Tibial nerve (tissue), 4 donors: ENCODE measurements around the gene TAC1.

Experiments
- CTCF ChIP-seq, 5 experiments: fragments of 200-600 bp in 3 of 5; fragments of 450-650 bp in 2 of 5; sonication (generic) in 3 of 5; IDR thresholded peaks; one replicate each; pipeline ENCODE4 v1.5.1; 2016 to 2019; ENCODE audit warnings: antibody characterized with exemption in 5 of 5, mild to moderate bottlenecking in 3 of 5, moderate library complexity in 2 of 5
- EP300 ChIP-seq, 2 donors: sonication (generic); formaldehyde crosslinking; IDR thresholded peaks; one replicate each; pipeline ENCODE4 v1.6.1; 2017; ENCODE audit warnings: antibody characterized with exemption in 2 of 2, mild to moderate bottlenecking in 1 of 2
- POLR2A ChIP-seq, 2 donors: fragments of 450-650 bp; IDR thresholded peaks; one replicate each; pipeline ENCODE4 v1.6.1; 2017; ENCODE audit warnings: antibody characterized with exemption in 2 of 2, mild to moderate bottlenecking in 2 of 2, moderate library complexity in 2 of 2

GRCh38 chr7:97733276-97734161 lies 1.6 kb downstream of the TAC1 start:
- no peak for TF ChIP-seq CTCF (IDR thresholded peaks at IDR 0.05)
- TF ChIP-seq POLR2A (IDR thresholded peaks at IDR 0.05): no peak
- no peak for TF ChIP-seq EP300 (IDR thresholded peaks at IDR 0.05)
